ENCODE results near the gene CHTOP.
"Not testable (repeated sequence)": the region's sequence is repeated elsewhere in the genome, so short reads cannot be mapped to it uniquely, and the experiment has no call there.

Gene CHTOP

GRCh38 chr1:153633754-153634665 lies at the start of gene CHTOP:
Gene CHTOP (plus strand): TSS chr1:153634066. CDS start chr1:153636589, 2,523 bp downstream.
- DNase-seq, result peak; percentile 74 to 99 (median 96)

GRCh38 chr1:153585006-153585405 lies 48.9 kb upstream of the CHTOP start:
- no peak for DNase-seq

GRCh38 chr1:153586347-153586746 lies 47.5 kb upstream of the CHTOP start:
- DNase-seq, result no peak

GRCh38 chr1:153587314-153587713 lies 46.6 kb upstream of the CHTOP start:
- no peak for DNase-seq

GRCh38 chr1:153588033-153588432 lies 45.8 kb upstream of the CHTOP start:
- not testable (repeated sequence) for DNase-seq

GRCh38 chr1:153588482-153588881 lies 45.4 kb upstream of the CHTOP start:
- DNase-seq, result no peak

- DNase-seq, result peak in 1 of 56 donors; percentile 27
Observed at GRCh38 chr1:153592748-153593147, 41.1 kb upstream of the CHTOP start.

GRCh38 chr1:153597206-153597605 lies 36.7 kb upstream of the CHTOP start:
- no peak for DNase-seq

GRCh38 chr1:153598309-153599172 lies 35.3 kb upstream of the CHTOP start:
- DNase-seq, result peak in 4 of 56 donors; percentile 5 to 24 (median 16)

- no peak for DNase-seq
Observed at GRCh38 chr1:153599847-153600246, 34.0 kb upstream of the CHTOP start.

- DNase-seq, result no peak
Observed at GRCh38 chr1:153602749-153603148, 31.1 kb upstream of the CHTOP start.

GRCh38 chr1:153606194-153606593 lies 27.7 kb upstream of the CHTOP start:
- DNase-seq, result no peak

GRCh38 chr1:153607381-153607780 lies 26.5 kb upstream of the CHTOP start:
- DNase-seq, result no peak

GRCh38 chr1:153608089-153608682 lies 25.7 kb upstream of the CHTOP start:
- no peak for DNase-seq

- peak in 41 of 56 donors; percentile 11 to 82 (median 53) for DNase-seq
Observed at GRCh38 chr1:153608742-153609584, 24.9 kb upstream of the CHTOP start.

GRCh38 chr1:153609585-153609907 lies 24.3 kb upstream of the CHTOP start:
- DNase-seq, result no peak

- no peak for DNase-seq
Observed at GRCh38 chr1:153610334-153610733, 23.5 kb upstream of the CHTOP start.

GRCh38 chr1:153610811-153611301 lies 23.0 kb upstream of the CHTOP start:
- no peak for DNase-seq

GRCh38 chr1:153611356-153611755 lies 22.5 kb upstream of the CHTOP start:
- DNase-seq, result no peak

GRCh38 chr1:153612111-153612754 lies 21.6 kb upstream of the CHTOP start:
- DNase-seq, result peak in 2 of 56 donors; percentile 14 to 15
